Kidney tubule cell (primary cell): ENCODE data around the gene SSBP3.

Experiments
- DNase-seq: peaks from one replicate; pipeline ENCODE4 v3.0.0-alpha.2; 2018; ENCODE audit warnings: low spot score

Gene SSBP3

GRCh38 chr1:54371038-54371941 is 34.9 kb downstream of the SSBP3 start:
- no peak for DNase-seq

DNA sequence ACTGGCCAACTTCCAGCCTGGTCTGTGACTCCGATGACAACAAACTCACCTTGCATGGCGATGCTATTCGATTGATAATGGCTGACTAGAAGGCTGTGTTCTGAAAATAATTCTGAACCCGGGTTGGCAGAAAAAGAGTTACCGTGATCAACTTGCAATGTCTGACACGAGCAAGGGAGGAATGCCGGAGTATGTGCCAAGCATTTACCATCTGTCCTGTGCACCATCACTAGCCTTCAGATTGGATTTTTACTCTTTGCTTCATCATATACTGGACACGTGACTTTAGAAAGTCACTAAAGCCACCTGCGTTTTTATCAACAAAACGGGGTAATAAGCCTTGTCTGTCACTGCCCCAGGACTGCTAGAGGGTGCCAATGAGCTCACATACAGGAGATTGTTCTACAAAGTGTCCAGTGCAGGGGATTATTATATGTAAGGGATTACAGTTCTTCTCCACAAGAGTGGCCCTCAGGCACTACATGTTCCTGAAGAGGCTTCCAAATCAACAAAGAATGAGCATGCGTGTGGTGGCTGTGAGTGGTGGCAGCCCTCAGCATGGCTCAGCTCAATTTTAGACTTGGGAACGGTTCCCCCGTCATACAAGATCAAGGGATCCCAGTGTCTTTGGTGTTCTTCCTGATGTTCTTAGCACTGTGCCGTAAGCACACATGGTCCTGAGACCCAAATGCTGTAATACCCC is 35.8 kb downstream of the SSBP3 start:
- no peak for DNase-seq

DNA sequence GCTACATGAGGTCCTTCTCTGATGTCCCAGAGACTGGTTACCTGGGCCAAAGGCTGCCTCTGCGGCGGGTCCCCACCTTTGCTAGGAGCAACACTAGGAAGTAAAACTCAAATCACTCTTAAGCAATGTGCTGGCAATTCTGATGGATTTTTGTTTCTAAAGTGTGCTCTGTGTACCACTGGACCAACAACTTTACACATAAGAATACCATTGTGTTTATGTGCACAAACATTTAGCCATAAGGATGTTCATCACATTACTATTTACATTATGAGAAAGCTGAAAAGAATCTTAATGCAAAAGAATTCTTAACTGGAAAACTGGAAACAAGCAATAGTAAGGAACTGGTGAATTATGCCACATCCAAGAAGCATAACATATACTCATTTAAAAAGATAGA is 38.6 kb downstream of the SSBP3 start:
- DNase-seq = no peak

- no peak for DNase-seq
These were observed 40.3 kb downstream of the SSBP3 start for GRCh38 chr1:54365847-54366246.

DNA sequence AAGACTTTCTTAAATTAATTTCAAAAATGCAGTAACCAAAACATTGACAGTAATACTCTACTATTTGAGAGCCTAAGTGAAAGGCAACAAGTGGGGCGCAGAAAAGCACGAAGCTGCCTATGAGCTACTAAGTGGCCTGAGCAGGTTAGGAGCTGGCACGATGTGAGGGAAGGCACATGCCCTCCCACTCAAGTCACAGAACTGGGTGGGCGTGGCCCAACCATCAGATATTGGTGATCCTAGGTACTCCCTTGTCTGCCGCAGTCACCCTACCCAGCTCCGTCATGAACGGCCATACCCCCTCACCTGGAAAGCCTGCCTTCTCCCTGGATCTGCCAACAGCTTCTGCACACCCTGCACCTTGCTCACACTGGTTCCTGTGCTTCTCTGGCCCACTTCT is 40.8 kb downstream of the SSBP3 start:
- DNase-seq = no peak

DNA sequence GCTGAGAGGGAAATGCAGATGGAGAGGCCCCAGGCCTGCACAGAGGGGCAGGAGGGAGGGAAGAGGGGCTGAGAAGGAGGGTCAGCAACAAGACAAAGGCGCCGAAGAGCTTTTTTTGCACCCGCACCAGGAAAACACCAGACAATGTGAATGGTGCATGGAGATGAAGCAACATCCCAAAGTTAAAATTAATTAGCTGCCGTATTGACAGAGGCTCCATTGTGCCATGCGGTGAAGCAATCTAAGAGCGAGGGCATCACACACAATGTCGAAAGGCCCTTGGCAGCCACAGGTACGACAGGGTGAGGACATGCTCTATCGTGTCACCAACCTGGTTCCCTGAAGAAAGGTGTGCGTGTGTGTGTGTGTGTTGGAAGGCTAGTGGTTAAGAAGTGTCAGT is 41.2 kb downstream of the SSBP3 start:
- no peak for DNase-seq

DNA sequence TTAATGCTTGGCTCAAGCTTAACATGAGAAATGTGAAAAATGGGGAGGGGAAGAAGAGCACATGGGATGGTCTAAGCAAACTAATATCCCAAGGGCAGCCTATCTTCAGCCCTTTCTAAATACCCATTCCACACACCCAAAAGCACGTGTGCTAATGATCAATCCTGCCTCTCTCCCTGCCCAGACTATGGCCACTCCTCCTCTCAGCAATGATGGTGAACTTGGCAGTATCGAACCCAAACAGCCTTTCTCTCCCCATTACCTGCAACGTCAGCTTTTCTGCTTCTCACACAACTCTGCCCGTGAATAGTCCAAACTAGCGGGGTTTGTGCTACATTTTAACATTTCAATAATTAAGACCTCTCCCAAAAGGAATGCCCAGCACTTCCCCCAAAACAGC is 41.6 kb downstream of the SSBP3 start:
- DNase-seq = no peak

DNA sequence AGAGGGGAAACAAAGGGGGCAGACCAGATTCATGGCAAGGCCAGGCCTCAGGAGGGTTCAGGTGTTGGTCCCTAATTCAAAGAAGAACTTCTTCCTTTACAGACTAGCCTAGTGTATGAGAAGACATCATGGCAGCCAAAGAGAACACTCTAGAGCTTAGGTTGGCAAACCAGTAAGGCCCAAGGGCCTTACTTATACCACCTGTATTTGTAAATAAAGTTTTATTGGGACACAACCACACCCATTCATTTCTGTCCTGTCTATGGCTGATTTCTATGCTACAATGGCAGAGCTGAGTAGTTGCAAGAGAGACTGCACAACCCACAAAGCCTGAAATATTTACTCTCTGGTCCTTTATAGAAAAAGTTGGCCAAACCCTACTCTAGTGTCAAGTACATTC is 42.3 kb downstream of the SSBP3 start:
- DNase-seq = no peak

DNA sequence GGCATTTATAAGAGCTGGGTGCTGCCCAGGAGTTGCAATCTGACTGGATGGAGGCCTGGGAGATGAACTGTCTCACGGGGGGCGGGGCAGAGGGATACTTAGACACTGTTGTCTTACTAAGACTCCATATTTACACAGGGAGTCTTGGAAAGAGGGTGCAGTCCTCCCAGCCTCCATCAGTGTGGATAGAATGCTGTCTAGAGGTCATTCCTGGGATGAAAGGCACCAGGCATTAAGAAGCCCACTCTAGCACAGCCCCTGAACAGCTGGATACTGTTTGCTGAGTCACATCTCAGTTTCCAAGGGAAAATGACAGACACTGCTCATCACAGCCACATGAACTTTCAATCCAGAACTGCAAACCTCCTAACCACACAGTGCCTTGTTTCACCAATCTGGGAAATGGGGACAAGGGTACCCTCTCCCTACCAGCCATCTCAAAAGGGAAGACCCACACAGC is 43.3 kb downstream of the SSBP3 start:
- no peak for DNase-seq

DNA sequence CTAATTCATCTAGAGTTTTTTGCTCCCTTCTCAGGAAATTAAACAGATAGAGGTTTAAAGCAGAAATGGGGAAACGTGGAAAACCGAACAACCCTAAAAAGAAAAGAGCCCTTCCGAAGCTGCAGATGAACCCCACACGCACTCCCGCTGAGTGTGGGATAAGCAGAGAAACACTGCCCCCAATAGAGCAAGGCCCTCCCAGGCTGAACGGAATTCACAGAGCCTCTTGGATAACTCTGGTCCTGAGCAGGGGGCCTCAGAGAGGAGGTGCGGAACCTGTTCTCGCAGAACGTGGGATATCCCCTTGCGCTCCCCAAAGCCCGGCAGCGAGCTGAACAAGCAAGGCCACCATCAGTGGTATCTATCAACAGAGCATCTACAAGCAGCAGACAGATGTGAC is 44.9 kb downstream of the SSBP3 start:
- no peak for DNase-seq

GRCh38 chr1:54360165-54361005 is 45.8 kb downstream of the SSBP3 start:
- DNase-seq = no peak

DNA sequence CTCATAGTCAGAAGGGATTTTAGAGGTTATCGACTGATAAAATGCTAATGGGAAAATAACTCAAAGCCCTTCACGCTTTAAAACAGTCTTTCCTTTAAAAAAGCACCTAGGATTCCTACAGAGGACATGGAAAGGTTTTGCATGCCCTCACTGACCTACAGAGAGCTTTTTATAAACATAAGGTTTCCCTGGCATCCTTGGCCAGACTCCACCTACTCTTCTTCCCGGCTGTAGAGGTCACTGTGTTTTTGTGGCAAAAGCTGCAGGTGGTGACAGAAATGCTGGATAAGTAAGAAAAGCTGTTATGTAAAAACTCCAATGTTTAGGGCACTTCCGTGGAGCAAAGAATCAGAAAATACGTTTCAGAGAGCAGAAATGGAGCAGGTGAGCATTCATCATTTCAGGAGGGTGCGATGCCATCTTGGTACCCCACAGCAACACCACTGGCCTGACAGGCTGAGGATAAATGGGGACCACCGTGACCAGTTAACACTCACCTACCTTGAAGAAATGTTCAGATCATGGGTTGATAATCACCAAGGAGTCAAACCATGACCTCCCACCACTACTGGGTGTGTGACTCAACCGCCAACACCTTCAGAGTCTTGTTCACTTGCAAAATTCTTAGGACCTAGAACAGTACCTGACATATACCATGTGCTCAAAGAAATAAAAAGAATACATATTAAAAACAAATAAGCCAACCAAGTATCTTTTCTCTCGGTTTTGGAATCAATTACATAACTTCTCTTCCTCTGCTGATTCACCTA is 46.6 kb downstream of the SSBP3 start:
- peak; percentile 21 for DNase-seq

DNA sequence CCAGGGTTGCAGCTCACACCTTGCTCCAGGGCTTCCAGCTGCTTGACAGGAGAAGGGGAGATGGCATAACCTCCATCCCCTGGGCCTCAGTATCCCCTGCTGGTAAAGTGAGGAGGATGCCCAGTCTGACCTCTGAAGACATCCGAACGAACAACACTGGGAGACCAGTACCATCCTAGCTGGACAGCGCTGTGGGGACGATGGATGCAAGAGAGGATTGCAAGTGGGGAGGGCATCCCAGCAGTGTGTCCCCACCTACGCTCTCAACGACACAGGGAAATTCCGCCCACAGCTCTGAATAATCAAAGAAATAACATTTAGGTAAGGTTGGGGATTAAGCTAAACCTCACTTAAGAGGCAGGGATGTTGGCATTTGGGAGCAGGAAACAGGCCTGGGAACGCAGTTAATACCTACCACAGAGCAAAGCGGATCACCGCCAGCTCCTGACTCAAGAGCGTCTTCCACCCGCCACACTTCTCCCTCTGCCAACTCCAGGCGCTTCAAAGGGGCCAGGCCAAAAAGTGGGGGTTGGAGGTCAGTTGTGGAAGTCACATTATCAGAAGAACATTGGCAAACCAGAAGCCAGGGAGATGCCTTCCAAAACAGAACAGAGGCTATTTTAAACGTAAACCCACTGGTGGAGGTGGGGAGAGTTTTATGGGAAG is 47.6 kb downstream of the SSBP3 start:
- DNase-seq = no peak

- no peak for DNase-seq
These were observed 48.2 kb downstream of the SSBP3 start for GRCh38 chr1:54357967-54358366.

GRCh38 chr1:54356680-54357147 is 49.5 kb downstream of the SSBP3 start:
- no peak for DNase-seq

GRCh38 chr1:54355931-54356679 is 50.1 kb downstream of the SSBP3 start:
- DNase-seq = no peak

DNA sequence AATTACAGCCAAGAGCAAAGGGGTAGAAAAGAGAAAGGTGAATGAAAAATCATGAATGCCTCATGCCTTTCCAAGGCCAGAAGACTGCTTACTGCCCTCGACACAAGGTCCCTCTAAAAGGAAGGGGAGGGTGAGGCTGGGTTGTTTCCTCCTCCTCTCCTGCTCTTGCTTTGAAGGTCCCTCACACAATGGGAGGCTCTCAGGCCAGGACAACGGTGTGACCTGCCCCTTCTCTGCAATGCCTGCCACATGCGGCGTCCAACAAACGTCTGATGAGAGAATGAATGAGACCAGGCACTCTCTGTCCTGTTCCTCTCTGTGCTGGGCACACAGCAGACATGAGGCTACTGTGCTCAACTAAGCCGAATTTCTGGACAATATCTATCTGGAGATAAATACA is 51.3 kb downstream of the SSBP3 start:
- DNase-seq = no peak

GRCh38 chr1:54353959-54354358 is 52.2 kb downstream of the SSBP3 start:
- DNase-seq = no peak

DNA sequence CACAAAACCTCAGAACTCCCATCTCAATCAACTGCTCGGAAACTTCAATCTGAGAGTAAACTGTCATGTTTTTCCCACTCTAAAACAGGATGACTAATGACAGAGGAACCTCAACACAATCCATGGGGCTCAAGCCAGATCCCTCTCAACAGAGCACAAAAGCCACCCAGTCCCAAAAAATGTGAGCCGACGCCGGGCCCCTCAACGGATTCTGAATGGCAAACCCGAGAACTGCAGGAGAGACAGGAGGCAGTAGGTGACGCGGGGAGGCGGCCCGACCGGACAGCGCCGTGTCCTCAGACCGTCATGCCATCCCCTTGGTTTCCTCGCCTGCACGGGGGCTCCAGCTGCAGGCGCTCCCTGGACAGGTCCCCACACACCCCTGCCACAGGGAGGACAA is 53.4 kb downstream of the SSBP3 start:
- no peak for DNase-seq

GRCh38 chr1:54350360-54350759 is 55.8 kb downstream of the SSBP3 start:
- no peak for DNase-seq
